Esophagus muscularis mucosa (tissue), 3 donors: ENCODE results near the gene BRD2.

Experiments
- CTCF ChIP-seq, 3 experiments: fragments of 200-600 bp in 2 of 3; fragments of 450-650 bp in 1 of 3; sonication (generic) in 2 of 3; IDR thresholded peaks; one replicate each; pipeline ENCODE4 v1.5.1; 2017 to 2019; ENCODE audit warnings: antibody characterized with exemption in 3 of 3, mild to moderate bottlenecking in 2 of 3, moderate library complexity in 1 of 3
- POLR2A ChIP-seq: fragments of 450-650 bp; IDR thresholded peaks from one replicate; pipeline ENCODE4 v1.6.1; 2017; ENCODE audit warnings: antibody characterized with exemption, moderate library complexity, mild to moderate bottlenecking, low read depth

DNA sequence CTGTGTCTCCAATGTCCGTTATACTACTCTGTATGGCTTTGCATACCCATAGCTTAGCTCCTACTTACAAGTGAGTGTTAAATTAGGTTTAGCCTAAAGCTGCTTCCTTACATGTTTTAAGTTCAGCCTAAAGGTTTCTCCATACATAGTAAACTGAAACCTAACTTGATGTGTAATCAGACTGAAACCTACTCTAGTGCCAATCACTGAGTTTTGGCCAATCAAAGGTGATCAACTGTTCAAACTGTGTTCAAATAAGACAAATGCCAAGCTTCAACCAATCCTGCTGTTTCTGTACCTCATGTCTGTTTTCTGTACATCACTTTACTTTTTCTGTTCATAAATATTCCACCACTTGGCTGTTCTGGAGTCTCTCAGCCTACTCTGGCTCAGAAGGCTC lies 21.0 kb downstream of the BRD2 start:
- no peak for TF ChIP-seq CTCF (IDR thresholded peaks at IDR 0.05)
- no peak for TF ChIP-seq POLR2A
